Heart left ventricle (tissue), 16 donors: Measurements from ENCODE around the gene C13orf46. TPM values are rescaled to one million over a fixed set of nuclear protein-coding genes. Genes with fewer than 3 reads are reported as not detected.
"Not testable (repeated sequence)": the region's sequence is repeated elsewhere in the genome, so short reads cannot be mapped to it uniquely, and the experiment has no call there.

Experiments
- ATAC-seq, 4 donors: fragments of 200-7000 bp; cut with Tn5 transposase; one replicate each; pipeline ENCODE4 v1.9.1; 2020 to 2022; ENCODE audit warnings: moderate library complexity in 4 of 4, mild to moderate bottlenecking in 3 of 4, moderate number of reproducible peaks in 1 of 4
- DNase-seq, 5 donors: peaks; one replicate each; pipeline ENCODE4 v3.0.0-alpha.2; 2020
- H3K27ac ChIP-seq, 12 donors: fragments of 200-600 bp; sonication (generic) in 4 of 12; one replicate each; pipeline versions ENCODE4 v1.5.0 to v1.8.0; 2016 to 2022; ENCODE audit warnings: mild to moderate bottlenecking in 2 of 12
- H3K27me3 ChIP-seq, 9 donors: fragments of 200-600 bp; sonication (generic) in 2 of 9; one replicate each; pipeline versions ENCODE4 v1.5.1 to v1.8.0; 2016 to 2022; ENCODE audit warnings: mild to moderate bottlenecking in 3 of 9
- H3K36me3 ChIP-seq, 9 donors: fragments of 200-600 bp; sonication (generic) in 2 of 9; one replicate each; pipeline versions ENCODE4 v1.5.0 to v1.8.0; 2018 to 2022; ENCODE audit warnings: mild to moderate bottlenecking in 2 of 9
- H3K4me1 ChIP-seq, 12 donors: fragments of 200-600 bp; sonication (generic) in 4 of 12; one replicate each; pipeline versions ENCODE4 v1.5.0 to v1.8.0; 2016 to 2022; ENCODE audit warnings: mild to moderate bottlenecking in 3 of 12
- H3K4me3 ChIP-seq, 12 donors: fragments of 200-600 bp; sonication (generic) in 4 of 12; one replicate each; pipeline versions ENCODE4 v1.5.0 to v1.8.0; 2017 to 2022; ENCODE audit warnings: mild to moderate bottlenecking in 9 of 12, moderate library complexity in 4 of 12
- H3K9me3 ChIP-seq, 12 donors: fragments of 200-600 bp; sonication (generic) in 4 of 12; one replicate each; pipeline versions ENCODE4 v1.5.0 to v1.8.0; 2016 to 2022; ENCODE audit warnings: mild to moderate bottlenecking in 1 of 12
- POLR2A ChIP-seq, 2 donors: fragments of 450-650 bp; IDR thresholded peaks; one replicate each; pipeline ENCODE4 v1.6.1; 2017; ENCODE audit warnings: antibody characterized with exemption in 2 of 2, mild to moderate bottlenecking in 2 of 2, moderate library complexity in 2 of 2
- WGBS, 4 donors: extraction: QIAGEN DNeasy Blood & Tissue Kit in 2 of 4; methylation state at CpG; one replicate each; pipeline versions ENCODE4 v1.1.5 to v1.1.7; 2013 to 2018; 5-methylcytosine and 5-hydroxymethylcytosine counted together
- intact Hi-C, 10 donors: fragments of 100-400 bp; cut with DNase I; formaldehyde crosslinking; loops; one replicate each; pipeline versions ENCODE4 v1.11.1 to v1.14.2; 2022
- polyA plus RNA-seq, 2 donors: library from polyadenylated mRNA; stranded (reverse); fragments of 200-250 nt; gene quantifications; one replicate each; pipeline ENCODE4 v1.2.3, GENCODE V29; 2013
- total RNA-seq, 9 donors: library from RNA; depleted of rRNA in 2 of 9; stranded (reverse); fragments of >200 nt in 2 of 9; fragmentation: NEBNext Ultra II Directional in 3 of 9; extraction: Animal tissue kit (Norgen Biotek cat#: 25700) in 3 of 9; gene quantifications; one replicate each; pipeline versions ENCODE4 v1.1.0 to v1.2.4, GENCODE V29; 2016 to 2023
- TF ChIP-seq, protein P1 (sequence below), 12 donors: fragments of 200-600 bp; sonication (generic) in 4 of 12; IDR thresholded peaks; one replicate each; pipeline versions ENCODE4 v1.5.0 to v1.8.0; 2018 to 2022; ENCODE audit warnings: antibody characterized with exemption in 12 of 12, mild to moderate bottlenecking in 5 of 12
- donor health status: ischemic (EF 13 %, LVEDD 7.1; RV severe dilation, severe dysfunction).
- donor health status: healthy with polysubstance abuse.
- donor health status: DM: no; HTN: yes; CAD: no.
- donor health status: DM: no; HTN: no; CAD: no.
- donor health status: ischemic (EF 25% LVEDD 6.9; RV normal size, moderate dysfunction).
- donor health status: ischemic (EF 25% LVEDD 5.7; RV mildly dilated, moderate dysfunction).
- donor health status: healthy.
- donor health status: DM: yes; HTN: yes; CAD: no.
- donor health status: ischemic (EF 35%, LVEDD 5.7; RV mildly dilated, moderate dysfunction).
- donor health status: nonischemic (EF 11% LVEDD 7.7; RV severe dilation, severe dysfunction).
- donor health status: DM: yes; HTN: yes; CAD: no.
- donor health status: PGD.
- donor health status: ischemic (EF 29% LVEDD 5.4; RV normal size, mild dysfunction).
- donor health status: nonischemic (EF 23%, LVEDD 6.1; RV moderate dilation, normal function).

The C13orf46 gene
- total and polyA plus RNA-seq, 11 donors, result 0.07 to 3.1 (median 0.28) TPM; not detected in 1

DNA sequence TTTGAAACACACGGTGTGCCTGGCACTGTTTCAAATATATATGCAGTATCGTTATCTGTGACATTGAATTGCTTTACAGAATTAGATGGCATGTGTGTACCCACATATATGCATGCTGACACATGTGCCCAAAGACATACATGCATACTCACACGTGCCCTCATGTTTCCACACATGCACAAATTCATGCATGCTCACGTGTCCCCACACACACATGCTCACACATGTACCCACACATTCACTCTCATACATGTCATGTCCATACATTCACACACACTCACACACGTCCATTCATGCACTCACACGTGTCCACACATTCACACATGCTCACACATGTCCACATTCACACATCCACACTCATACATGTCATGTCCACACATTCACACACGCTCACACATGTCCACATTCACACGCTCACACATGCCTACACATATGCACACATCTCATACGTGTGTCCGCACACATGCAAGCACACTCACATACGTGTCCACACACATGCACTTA, 17.9 kb upstream of the C13orf46 start:
- WGBS, 4 donors, result 79 to 86% (median 82%) methylated on average over 11 of the region's 11 CpGs
- intact Hi-C loops, result no loop called here
- DNase-seq (peak in 2 of 5 donors; percentile 8 to 10), ATAC-seq (no peak)
- H3K36me3 ChIP-seq, result peaks cover 0 to 51% (median 18%) of the 10 kb centered on the region in 9 donors
- no peaks in the 10 kb centered on the region for H3K27me3 ChIP-seq
- no peak overlapping the region for H3K27ac ChIP-seq
- peak overlapping the region in 2 of 12 donors; percentile 19 to 28 for H3K4me3 ChIP-seq
- no peak for TF ChIP-seq POLR2A (IDR thresholded peaks at IDR 0.05)
- TF ChIP-seq, protein P1, sequence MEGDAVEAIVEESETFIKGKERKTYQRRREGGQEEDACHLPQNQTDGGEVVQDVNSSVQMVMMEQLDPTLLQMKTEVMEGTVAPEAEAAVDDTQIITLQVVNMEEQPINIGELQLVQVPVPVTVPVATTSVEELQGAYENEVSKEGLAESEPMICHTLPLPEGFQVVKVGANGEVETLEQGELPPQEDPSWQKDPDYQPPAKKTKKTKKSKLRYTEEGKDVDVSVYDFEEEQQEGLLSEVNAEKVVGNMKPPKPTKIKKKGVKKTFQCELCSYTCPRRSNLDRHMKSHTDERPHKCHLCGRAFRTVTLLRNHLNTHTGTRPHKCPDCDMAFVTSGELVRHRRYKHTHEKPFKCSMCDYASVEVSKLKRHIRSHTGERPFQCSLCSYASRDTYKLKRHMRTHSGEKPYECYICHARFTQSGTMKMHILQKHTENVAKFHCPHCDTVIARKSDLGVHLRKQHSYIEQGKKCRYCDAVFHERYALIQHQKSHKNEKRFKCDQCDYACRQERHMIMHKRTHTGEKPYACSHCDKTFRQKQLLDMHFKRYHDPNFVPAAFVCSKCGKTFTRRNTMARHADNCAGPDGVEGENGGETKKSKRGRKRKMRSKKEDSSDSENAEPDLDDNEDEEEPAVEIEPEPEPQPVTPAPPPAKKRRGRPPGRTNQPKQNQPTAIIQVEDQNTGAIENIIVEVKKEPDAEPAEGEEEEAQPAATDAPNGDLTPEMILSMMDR (IDR thresholded peaks at IDR 0.05), result no peak
- peaks cover 0 to 27% (median 5%) of the 10 kb centered on the region in 12 donors for H3K4me1 ChIP-seq
- H3K9me3 ChIP-seq, result no peaks in the 10 kb centered on the region

DNA sequence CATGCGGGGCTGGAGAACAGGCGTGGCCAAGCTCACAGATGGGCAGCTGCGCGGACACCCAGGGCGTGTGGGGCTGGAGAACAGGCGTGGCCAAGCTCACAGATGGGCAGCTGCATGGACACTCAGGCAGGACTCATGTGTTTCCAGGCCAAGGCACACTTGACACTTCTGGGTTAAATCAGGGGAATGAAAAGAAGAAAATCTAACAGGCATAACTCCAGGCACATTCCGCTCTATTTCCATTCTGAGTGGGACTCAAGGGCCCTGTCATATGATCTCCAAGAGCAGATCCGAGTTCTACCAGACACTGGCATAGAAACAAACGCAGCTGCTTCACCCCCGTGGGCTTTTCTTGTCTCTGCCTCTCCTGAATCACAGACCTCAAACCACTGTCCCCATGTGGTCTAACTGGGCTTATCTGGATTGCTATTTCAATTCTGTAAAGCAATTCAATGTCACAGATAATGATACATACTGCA, 17.4 kb upstream of the C13orf46 start:
- 40 to 64% (median 51%) methylated on average over 8 to 10 of the region's 10 CpGs for WGBS, 4 donors
- H3K27ac ChIP-seq, result no peak overlapping the region
- H3K27me3 ChIP-seq, result no peaks in the 10 kb centered on the region
- H3K4me3 ChIP-seq, result no peak overlapping the region
- DNase-seq (peak in 3 of 5 donors; percentile 18 to 30 (median 29)), ATAC-seq (peak; percentile 48 to 59 (median 52))
- peaks cover 0 to 46% (median 14%) of the 10 kb centered on the region in 9 donors for H3K36me3 ChIP-seq
- TF ChIP-seq, protein P1 (IDR thresholded peaks at IDR 0.05), result no peak
- no peak for TF ChIP-seq POLR2A (IDR thresholded peaks at IDR 0.05)
- intact Hi-C loops, result no loop called here
- peaks cover 0 to 27% (median 5%) of the 10 kb centered on the region in 12 donors for H3K4me1 ChIP-seq
- no peaks in the 10 kb centered on the region for H3K9me3 ChIP-seq

DNA sequence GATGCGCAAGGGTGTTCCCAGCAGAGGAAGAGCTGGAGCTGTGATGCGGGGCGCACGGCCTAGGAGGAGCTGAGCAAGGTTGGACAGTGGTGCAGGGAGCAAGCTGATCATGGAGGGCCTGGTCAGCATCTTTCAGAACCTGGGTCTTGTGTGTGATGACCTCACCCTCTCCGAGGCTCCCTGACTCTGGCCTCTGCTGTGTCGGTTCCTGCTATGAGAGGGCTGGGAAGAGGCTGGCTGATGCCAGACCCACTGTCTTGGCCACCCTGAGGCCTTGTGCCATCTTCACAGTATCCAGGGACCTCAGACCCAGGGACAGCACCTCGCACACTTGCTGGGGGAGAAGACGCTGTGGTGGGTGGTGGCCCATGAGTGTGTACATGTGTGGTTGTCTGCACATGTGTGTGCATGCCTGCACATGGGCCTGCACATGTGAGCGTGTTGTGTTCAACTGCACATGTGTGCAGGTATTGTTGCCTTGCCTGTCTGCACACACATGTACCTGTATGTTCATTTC, 16.5 kb upstream of the C13orf46 start:
- Histone ChIP-seq H3K4me3 (no peak overlapping the region), H3K27ac (no peak overlapping the region), H3K4me1 (peaks cover 0 to 27% (median 5%) of the 10 kb centered on the region in 12 donors), H3K27me3 (no peaks in the 10 kb centered on the region), H3K9me3 (no peaks in the 10 kb centered on the region), H3K36me3 (peaks cover 0 to 43% (median 11%) of the 10 kb centered on the region in 9 donors)
- ATAC-seq (peak in 2 of 4 donors; percentile 12 to 19), DNase-seq (peak in 3 of 5 donors; percentile 5 to 58 (median 17))
- TF ChIP-seq POLR2A (IDR thresholded peaks at IDR 0.05), result no peak
- TF ChIP-seq, protein P1 (IDR thresholded peaks at IDR 0.05), result no peak
- WGBS, 4 donors, result 93 to 99% (median 95%) methylated on average over 9 of the region's 9 CpGs
- intact Hi-C loops, result no loop called here

DNA sequence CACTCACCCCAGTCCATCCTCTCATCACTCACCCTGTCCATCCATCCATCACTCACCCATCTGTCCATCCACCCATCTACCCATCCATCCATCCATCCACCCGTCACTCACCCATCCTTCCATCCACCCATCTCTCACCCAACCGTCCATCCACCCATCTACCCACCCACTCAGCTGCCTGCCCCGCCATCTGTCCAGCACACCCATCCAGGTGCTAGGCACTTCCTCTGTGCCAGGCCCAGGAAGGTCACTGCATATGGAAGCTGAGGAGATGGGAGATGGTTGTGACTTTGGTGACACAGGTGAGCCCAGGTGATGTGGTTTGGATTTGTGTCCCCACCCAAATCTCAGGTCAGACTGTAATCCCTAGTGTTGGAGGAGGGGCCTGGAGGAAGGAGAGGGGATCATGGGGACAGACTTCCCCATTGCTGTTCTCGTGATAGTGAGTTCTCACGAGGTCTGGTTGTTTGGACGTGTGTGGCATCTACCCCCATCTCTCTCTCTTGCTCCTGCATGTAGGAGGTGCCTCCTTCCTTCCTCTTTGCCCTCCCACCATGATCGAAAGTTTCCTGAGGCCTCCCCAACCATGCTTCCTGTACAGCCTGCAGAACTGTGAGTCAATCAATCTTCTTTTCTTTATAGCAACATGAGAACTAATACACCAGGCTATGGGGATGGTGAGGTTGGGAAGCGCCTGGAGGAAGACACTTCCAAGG, 15.9 kb upstream of the C13orf46 start:
- DNase-seq (peak in 3 of 5 donors; percentile 4 to 24 (median 9)), ATAC-seq (no peak)
- Histone ChIP-seq H3K36me3 (peaks cover 0 to 37% (median 11%) of the 10 kb centered on the region in 9 donors), H3K4me1 (peaks cover 0 to 27% (median 5%) of the 10 kb centered on the region in 12 donors), H3K4me3 (no peak overlapping the region), H3K27me3 (no peaks in the 10 kb centered on the region), H3K27ac (no peak overlapping the region), H3K9me3 (no peaks in the 10 kb centered on the region)
- TF ChIP-seq, protein P1 (IDR thresholded peaks at IDR 0.05), result no peak
- TF ChIP-seq POLR2A (IDR thresholded peaks at IDR 0.05), result no peak
- 82 to 95% (median 92%) methylated on average over 8 of the region's 8 CpGs for WGBS, 4 donors
- intact Hi-C loops, result no loop called here

DNA sequence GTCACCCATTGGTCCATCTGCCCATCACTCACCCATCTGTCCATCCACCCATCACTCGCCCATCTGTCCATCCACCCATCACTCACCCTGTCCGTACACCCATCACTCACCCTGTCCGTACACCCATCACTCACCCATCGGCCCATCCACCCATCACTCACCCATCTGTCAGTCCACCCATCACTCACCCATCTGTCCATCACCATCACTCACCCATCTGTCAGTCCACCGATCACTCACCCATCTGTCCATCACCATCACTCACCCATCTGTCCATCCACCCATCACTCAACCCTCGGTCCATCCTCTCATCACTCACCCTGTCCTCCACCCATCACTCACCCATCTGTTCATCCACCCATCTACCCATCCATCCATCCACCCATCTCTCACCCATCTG, 15.0 kb upstream of the C13orf46 start:
- H3K27me3 ChIP-seq, H3K9me3 ChIP-seq, intact Hi-C loops, H3K4me3 ChIP-seq, H3K27ac ChIP-seq, ATAC-seq: not testable (repeated sequence)
- DNase-seq, result peak in 1 of 5 donors; percentile 10
- WGBS, 4 donors, result 87 to 99% (median 93%) methylated on average over 6 of the region's 6 CpGs
- peaks cover 0 to 35% (median 11%) of the 10 kb centered on the region in 9 donors for H3K36me3 ChIP-seq
- peaks cover 0 to 27% (median 5%) of the 10 kb centered on the region in 12 donors for H3K4me1 ChIP-seq
